HG02981 (cell line): ENCODE data around the gene KRTAP2-3.
"Not testable (repeated sequence)": the region's sequence is repeated elsewhere in the genome, so short reads cannot be mapped to it uniquely, and the experiment has no call there.

Experiments used
- ATAC-seq: cut with Tn5 transposase; IDR thresholded peaks from one replicate; pipeline ENCODE4 v1.9.1; 2021; ENCODE audit warnings: mild to moderate bottlenecking, moderate library complexity; ENCODE audit not compliant: unreplicated experiment

KRTAP2-3 gene

DNA sequence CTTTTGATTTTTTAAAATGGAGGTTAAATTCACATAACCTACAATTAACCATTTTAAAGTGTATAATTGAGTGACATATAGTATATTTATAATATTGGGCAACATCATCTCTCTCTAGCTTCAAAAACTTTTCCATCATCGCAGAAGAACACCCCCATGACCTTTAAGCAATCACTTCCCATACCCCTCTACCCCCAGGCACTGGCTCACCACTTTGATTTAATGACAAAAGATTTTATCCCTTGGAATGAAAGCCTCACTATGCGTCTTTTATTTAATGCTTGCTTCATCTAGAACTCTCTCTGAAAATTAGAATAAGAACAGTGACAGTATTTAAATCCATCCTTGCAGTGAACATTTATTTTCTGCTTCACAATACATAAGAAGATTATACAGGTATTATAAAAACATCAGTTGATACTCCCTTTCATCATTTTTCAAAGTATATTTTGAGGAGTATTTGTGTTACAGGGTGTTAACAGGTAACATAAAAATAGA is 22.0 kb downstream of the KRTAP2-3 start:
- ATAC-seq = no peak

DNA sequence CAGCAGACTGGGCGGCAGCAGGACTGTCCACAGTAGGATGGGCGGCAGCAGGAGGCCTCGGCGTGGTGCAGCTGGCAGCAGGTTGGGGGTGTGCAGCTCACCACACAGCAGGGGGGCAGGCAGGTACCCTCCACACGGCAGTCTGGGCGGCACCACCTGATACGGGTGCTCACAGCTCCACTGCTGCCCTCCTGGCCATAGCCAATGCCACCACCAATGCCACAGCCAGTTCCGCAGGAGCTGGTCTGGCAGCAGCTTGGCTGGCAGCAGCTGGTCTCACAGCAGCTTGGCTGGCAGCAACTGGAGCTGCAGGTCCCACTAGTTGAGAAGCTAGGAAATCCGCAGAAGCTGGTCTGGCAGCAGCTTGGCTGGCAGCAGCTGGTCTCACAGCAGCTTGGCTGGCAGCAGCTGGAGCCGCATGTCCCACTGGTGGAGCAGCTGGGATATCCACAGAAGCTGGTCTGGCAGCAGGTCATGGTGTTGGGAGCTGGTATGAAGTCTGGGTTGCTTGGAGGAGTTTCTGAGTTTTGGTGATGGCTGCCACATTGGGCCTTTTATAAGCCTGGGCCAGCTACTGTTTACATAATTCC is 25.5 kb downstream of the KRTAP2-3 start, which contains the start of gene KRTAP1-3:
TSS of gene KRTAP1-3 (minus strand) at position 529 of the 590 bp plus-strand sequence. CDS start at position 476, 53 bp downstream.
- ATAC-seq = not testable (repeated sequence)

DNA sequence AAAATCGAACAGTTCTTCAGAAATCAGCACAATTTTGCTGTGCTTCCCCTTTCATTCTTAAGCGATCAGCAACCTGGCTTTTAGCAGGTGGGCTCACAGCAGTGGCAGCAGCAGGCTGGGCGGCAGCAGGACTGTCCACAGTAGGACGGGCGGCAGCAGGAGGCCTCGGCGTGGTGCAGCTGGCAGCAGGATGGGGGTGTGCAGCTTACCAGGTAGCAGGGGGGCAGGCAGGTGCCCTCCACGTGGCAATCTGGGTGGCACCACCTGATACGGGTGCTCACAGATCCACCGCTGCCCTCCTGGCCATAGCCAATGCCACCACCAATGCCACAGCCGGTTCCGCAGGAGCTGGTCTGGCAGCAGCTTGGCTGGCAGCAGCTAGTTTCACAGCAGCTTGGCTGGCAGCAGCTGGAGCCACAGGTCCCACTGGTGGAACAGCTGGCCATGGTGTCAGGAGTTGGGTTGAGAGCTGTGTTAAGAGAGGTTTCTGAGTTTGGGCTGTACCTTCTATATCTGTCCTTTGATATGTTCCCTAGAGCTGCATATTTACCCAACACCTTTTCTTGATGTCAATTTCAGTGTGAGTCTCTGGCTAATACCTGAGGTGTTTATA is 30.2 kb downstream of the KRTAP2-3 start, which contains the start of gene KRTAP1-4:
TSS of gene KRTAP1-4 (minus strand) at position 563 of the 613 bp plus-strand sequence. CDS start at position 446, 117 bp downstream.
- ATAC-seq = no peak

DNA sequence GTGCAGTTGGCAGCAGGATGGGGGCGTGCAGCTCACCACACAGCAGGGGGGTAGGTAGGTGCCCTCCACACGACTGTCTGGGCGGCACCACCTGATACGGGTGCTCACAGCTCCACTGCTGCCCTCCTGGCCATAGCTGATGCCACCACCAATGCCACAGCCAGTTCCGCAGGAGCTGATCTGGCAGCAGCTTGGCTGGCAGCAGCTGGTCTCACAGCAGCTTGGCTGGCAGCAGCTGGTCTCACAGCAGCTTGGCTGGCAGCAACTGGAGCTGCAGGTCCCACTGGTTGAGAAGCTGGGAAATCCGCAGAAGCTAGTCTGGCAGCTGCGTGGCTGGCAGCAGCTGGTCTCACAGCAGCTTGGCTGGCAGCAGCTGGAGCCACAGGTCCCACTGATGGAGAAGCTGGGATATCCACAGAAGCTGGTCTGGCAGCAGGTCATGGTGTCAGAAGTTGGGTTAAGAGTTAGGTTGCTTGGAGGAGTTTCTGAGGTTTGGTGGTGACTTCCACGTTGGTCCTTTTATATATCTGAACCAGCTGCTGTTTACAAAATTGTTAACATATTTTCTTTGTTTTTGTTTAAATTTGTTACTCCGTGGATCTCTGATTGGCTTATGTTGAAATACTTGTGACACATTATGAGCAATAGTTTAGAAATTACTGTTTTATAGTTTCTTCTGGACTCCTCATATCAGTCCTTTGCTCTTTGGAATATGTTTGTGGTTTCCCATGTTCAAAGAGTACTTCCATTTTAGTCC is 33.0 kb downstream of the KRTAP2-3 start, which contains the start of gene KRTAP1-5:
TSS of gene KRTAP1-5 (minus strand) at position 494 of the 757 bp plus-strand sequence. CDS start at position 441, 53 bp downstream.
- ATAC-seq = no peak

DNA sequence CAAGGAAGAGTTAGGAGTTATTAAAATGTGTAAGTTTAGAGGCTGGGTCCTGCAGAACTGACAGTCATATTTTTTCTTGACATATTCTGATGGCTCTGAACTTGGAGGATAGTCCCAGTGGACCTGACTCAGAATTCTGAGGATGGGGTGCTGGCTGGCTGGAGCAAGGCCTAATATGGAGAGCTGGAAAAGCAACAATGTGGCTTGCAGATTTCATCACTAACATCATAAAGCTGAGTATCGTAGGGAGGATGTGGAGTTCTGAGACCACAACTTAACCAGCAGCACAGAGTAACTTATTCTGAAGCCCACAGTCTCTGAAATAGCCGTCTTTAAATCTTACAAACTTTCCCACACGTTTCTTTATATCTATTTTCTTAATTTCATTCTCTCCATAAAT is 35.2 kb downstream of the KRTAP2-3 start:
- no peak for ATAC-seq

DNA sequence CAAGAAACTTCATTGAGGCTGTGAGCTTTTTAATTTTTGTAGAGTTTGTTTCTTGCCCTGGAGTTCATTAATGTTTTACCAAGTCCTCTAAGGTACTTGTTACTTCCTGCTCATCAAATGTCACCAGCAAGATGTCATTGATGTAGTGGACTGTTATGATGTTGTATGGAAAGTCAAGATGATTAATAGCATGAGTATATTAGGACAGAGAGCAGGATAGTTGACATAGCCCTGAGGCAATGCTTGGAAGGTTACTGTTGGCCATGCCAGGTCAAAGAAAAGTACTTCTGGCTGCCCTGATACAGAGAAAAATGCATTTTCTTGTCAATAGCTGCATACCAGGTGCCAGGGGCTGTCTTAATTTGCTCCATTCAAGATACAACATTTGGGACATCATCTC is 39.6 kb downstream of the KRTAP2-3 start:
- ATAC-seq = no peak

DNA sequence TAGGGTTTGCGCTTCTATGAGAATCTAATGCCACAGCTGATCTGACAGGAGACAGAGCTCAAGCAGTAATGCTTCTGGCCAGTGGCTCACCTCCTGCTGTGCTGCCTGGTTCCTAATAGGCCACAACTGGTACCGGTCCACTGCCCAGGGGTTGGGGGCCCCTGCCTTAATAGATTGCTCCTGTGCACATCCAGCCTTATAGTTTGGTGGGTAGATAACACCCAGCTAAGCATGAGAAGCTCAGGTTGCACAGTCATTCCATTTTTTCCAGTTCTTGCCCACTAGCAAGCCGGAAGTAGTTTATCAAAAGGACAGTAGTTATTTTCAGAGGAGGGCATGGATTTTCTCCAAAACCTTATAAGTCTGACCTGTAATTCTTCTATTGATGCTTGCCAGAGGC is 40.5 kb downstream of the KRTAP2-3 start:
- no peak for ATAC-seq

DNA sequence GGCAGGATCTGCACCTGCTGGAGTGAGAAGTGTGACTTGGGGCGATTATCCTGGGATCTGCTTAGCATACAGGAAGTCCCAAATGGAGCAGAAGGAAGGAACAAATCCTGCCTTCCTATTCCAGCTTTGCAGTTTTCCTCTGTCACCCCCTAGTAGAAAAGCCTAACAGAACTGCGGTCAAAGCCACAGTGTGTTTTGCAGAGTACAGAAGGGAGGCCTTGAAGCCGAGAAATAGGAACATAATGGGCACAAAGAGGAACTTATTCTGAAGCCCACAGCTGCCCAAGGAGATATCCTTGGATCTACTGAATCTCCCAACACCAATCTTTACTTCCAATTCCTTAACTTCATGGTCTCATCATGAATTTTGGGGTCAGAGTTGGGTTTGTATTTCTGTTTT is 41.4 kb downstream of the KRTAP2-3 start:
- ATAC-seq = no peak

DNA sequence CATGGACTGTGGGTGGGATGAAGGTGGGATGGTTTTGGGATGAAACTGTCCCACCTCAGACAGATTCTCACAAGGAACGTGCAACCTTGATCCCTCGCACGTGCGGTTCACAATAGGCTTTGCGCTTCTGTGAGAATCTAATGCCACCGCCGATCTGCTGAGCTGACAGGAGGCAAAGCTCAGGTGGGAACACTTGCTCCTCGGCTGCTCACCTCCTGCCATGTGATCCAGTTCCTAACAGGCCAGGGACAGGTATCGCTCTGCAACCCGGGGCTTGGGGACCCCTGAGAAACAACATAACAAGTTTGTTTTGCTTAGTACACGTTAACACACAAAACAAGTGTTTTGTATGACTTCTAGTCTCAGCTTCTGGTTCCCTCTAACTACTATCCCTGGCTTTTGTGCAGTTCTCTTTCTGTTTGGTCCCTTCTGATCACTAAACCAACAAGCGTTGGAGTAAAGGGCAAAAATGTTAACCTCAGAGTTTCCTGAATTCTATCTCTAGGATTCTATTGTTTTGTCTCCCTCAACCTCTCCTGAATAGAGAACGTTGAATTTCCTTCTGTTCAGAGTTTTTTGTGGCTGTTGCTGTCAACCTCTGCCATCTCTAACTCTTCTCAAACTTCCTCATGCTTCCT is 43.2 kb downstream of the KRTAP2-3 start:
- no peak for ATAC-seq

DNA sequence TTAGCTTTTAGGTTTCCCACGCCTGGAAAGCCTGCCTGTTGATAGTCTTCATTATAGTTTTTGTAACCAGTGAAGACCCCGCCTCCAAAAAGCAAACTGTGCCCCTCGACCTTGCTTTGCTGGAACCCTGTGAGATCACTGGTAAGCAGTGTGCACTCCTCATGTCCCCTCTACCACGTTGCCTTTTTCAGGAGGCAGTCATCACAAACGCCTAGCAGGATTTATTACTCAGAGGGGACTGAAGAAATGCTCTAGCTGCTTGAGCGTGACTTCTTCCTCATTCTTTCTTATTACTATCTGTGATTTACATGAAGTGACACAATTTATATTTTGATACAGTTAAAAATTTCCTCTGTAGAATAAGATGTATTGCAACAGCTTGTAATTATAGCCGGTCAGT is 44.5 kb downstream of the KRTAP2-3 start:
- no peak for ATAC-seq

DNA sequence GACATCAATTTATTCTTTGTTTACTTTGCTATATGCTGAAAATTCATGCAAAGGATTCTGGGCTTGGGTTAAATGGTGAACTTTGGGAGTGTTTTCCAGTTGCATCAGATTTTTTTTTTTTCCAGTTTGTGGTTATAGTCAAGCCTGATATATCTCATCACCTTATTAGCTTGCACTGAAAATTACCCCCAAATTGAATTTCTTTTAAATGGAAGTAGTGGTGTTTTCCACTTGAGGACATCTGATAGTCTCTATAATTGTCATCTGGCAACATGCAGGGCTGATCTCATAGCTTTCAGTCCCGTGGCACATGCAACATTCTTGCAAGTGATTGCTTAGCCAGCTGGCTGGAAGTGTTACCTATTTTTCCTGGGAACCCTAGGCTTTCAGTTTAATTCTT is 46.3 kb downstream of the KRTAP2-3 start:
- no peak for ATAC-seq

DNA sequence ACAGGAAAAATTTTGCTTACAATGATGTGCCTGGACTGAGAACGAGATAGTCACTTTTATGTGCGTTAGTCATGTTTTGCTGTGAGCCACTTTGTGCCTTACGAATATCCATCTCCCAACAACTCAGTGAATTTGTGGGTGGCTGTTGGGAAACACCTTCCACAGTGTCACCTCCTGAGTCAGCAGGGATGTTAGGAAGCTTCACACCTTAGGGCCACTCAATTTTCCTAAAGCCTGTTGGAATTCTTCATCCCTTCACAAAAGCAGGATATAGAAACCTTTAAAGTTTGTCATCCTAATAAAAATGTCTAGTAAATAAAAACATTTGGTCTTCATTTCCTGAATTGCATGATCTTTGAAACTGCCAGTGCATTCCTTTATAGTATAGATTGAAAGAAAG is 46.7 kb downstream of the KRTAP2-3 start:
- no peak for ATAC-seq

DNA sequence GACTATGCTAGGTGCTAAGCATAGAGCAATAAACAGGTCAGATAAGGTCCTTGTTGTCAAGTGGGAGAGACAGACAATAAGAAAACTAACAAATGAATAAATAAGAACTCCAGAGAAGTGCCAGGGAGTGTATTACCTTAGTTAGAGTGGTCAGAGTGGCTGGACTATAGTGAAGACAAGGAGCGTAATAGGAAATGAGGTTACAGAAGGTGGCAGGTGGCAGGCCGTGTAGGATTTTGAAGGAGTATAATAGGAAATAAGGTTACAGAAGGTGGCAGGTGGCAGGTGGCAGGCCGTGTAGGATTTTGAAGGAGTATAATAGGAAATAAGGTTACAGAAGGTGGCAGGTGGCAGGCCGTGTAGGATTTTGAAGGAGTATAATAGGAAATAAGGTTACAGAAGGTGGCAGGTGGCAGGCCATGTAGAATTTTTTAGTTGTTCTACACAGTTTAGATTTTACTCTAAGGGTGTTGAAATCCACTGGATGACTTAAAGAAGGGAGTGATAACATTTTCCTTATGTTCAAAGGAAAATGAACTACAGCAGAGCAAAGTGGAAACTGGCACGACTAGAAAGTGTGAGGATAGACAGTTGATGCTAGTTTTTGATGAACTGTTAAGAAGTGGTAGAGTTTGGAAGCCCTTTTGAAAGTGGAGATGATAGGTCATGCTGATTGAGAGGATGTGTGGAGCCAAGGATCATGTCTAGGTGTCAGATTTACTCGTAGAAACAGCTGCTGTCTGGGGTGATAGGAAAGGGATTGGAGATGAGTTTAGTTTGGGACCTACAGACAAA is 47.4 kb downstream of the KRTAP2-3 start:
- no peak for ATAC-seq

DNA sequence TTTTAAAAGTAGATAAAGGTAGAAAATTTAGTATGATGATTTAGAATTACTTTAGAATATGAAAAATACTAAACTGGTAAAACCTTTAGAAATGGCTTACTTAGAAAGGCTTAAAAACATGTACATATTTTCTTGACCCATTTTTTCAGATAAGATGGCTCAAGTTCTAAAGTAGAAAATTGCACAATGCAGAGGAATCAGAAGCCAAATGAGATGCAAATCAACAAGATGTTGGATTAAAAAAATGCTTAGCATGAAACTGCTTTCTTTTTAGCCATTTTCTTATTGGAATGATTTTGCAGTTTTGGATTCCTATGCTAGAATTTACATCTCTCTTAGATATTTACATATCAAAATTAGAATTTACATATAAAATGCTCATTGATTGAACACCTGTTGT is 49.5 kb downstream of the KRTAP2-3 start:
- no peak for ATAC-seq

DNA sequence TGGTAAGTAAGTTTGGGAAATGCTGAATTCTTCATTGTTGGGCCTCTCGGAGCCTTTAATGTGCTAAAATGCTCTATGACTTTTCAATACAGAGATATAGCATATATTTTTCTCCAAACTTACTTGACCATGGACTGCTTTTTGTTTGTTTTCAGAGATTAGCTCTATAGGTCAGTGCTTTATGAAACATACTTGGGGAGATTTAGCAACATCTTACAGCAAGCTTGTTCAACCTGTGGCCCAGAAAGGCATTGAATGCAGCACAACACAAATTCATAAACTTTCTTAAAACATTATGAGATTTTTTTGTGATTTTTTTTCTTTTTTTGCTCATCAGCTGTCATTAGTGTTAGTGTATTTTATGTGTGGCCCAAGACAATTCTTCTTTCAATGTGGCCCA is 50.0 kb downstream of the KRTAP2-3 start:
- ATAC-seq = no peak

DNA sequence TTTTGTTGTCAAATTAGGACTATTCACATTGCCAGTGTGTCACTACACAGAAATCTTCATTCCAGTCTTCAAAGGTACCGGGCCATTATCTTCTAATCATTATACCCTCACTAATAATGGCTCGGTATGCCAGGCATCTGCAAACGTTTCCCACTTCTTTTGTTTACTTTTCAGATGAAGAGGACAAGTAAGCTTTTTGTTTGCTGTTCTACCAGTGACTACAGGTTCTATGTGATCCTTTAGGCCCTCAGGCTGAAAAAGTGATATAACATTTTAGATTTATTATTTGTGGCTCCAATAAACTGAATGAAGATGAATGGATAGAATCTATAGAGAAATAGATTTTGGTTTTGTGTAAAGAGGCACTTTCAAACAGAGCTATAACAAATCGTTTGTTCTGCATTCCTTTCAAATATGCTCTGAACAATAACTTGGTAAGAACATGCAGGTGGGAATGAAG is 50.6 kb downstream of the KRTAP2-3 start:
- ATAC-seq = no peak
